Activated naive CD8-positive, alpha-beta T cell treated with anti-CD3 and anti-CD28 coated beads, Interleukin-2, amount 50 U/mL, for 16 hours (primary cell): ENCODE results near the gene HSPA1L.
A peak's percentile ranks its signal among the peaks of the same experiment; 100 is the strongest.
"Not testable (repeated sequence)": the region's sequence is repeated elsewhere in the genome, so short reads cannot be mapped to it uniquely, and the experiment has no call there.

Source experiments
- DNase-seq: peaks from one replicate; pipeline ENCODE4 v3.0.0-alpha.2; 2020; ENCODE audit warnings: low read depth, low spot score

The HSPA1L gene

DNA sequence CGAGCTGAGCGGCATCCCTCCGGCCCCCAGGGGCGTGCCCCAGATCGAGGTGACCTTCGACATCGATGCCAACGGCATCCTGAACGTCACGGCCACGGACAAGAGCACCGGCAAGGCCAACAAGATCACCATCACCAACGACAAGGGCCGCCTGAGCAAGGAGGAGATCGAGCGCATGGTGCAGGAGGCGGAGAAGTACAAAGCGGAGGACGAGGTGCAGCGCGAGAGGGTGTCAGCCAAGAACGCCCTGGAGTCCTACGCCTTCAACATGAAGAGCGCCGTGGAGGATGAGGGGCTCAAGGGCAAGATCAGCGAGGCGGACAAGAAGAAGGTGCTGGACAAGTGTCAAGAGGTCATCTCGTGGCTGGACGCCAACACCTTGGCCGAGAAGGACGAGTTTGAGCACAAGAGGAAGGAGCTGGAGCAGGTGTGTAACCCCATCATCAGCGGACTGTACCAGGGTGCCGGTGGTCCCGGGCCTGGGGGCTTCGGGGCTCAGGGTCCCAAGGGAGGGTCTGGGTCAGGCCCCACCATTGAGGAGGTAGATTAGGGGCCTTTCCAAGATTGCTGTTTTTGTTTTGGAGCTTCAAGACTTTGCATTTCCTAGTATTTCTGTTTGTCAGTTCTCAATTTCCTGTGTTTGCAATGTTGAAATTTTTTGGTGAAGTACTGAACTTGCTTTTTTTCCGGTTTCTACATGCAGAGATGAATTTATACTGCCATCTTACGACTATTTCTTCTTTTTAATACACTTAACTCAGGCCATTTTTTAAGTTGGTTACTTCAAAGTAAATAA is 2.2 kb upstream of the HSPA1L start:
- not testable (repeated sequence) for DNase-seq

DNA sequence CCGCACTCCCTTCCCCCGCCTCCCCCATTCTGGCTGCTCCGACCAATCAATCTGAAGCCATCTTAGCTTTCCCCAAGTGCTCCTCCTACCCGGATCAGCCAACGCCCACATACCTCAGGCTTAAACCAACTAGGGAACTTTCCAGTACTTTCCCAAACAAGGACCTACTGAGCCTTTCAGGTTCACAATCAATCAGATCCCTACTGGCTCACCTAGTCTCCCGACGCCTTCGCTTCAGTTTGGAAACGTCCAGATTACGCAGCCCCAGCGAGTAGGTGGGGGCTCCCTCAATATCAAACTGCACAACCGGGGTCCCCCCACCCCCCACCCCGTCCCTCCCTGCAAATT is 432 bp downstream of the HSPA1L start:
- DNase-seq, result no peak

- DNase-seq, result no peak
These were observed 1.6 kb downstream of the HSPA1L start for GRCh38 chr6:31813465-31813849.

- no peak for DNase-seq
These were observed 3.4 kb downstream of the HSPA1L start for GRCh38 chr6:31811645-31812044.

DNA sequence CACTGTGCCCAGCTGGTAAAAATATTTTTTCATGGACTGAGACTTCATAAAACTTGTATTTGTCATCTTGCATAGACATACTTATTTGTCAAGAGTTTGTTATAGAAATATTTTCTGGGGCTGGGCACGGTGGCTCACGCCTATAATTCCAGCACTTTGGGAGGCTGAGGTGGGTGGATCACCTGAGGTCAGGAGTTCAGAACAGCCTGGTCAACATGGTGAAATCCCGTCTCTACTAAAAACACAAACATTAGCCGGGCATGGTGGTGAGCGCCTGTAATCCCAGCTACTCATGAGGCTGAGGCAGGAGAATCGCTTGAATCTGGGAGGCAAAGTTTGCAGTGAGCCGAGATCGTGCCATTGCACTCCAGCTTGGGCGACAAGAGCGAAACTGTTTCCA is 6.5 kb downstream of the HSPA1L start:
- DNase-seq, result not testable (repeated sequence)

DNA sequence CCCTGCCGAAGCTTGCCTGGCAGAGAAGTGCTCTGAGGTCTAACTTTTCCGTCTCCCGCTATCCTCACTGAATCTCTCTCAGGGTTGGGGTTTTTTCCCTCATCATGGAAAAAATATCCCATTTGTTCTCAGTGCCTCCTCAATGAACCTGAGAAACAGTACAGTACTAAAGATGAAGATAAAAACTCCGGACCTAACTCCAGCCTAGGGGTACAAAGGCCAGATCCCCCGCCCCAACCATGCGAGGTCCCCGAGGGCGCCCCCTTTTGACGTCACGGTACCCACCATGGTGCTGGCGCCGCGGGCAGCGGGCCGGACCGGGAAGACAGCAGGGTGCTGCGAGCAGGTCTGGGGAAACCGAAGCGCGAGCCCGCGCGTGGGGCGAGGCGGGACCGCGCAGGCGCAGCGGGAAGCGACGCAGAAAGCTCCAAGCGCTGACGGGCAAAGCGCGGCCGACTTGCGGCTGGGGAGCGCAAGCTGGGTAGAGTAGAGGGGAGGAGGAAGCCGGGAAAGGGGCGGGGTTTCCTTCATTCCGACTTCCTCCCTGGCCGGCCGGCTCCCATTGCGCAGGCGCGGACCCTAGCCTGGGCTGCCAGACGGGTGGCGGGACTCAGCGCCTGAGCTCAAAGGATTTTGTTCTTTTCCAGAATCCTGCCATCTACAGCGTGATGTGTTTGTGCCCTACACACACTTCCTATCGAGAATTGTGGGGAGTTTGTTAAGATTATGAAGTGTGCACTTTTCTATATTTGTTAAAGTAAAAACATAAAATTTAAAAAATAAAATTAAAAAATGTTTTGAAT is 8.4 kb downstream of the HSPA1L start, which contains the start of gene LSM2:
TSS of gene LSM2 (minus strand) at position 497 of the 803 bp plus-strand sequence. CDS start at position 288, 209 bp downstream.
- DNase-seq, result peak; percentile 94

GRCh38 chr6:31805939-31806469 is 9.1 kb downstream of the HSPA1L start:
- DNase-seq, result no peak

- DNase-seq, result not testable (repeated sequence)
These were observed 13.8 kb downstream of the HSPA1L start for GRCh38 chr6:31801031-31801927.

- no peak for DNase-seq
These were observed 15.3 kb downstream of the HSPA1L start for GRCh38 chr6:31799781-31800180.

GRCh38 chr6:31797588-31797987 is 17.5 kb downstream of the HSPA1L start:
- no peak for DNase-seq

- DNase-seq, result no peak
These were observed 18.1 kb downstream of the HSPA1L start for GRCh38 chr6:31796993-31797385.

DNA sequence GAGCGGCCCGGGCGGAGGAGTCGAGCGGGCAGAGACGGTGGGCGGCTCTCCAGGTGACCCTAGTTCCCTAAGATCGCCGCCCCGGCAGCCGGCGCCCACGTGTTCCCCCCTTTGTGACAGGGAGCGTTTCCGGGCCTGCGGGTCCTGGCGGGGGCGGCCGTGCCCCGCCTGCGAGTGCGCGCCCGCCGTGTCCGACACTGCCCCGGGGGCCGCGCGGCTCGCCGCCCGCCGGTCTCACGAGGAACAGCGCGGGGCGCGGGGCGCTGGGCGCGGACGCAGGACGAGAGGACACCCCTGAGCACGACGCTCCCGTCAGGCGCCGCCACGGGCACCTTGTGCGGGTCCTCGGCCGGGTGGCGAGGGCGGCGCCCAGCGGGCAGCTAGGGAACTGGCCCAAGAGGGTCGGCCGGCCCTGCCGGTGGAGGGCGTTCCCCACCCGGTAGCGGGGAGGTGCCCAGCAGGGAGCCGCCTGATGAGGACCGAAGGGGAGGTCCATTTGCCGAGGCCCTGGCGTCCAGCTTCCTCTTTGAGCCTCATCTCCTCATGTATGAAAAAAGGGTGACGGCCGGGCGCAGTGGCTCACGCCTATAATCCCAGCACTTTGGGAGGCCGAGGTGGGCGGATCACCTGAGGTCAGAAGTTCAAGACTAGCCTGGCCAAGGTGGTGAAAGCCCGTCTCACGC is 19.3 kb downstream of the HSPA1L start, which contains the start of gene VARS1:
TSS of gene VARS1 (minus strand) at position 137 of the 683 bp plus-strand sequence. CDS start 535 bp downstream, outside the sequence.
- DNase-seq, result peak; percentile 52

GRCh38 chr6:31794866-31795615 is 20.0 kb downstream of the HSPA1L start:
- no peak for DNase-seq

GRCh38 chr6:31794294-31794865 is 20.7 kb downstream of the HSPA1L start:
- DNase-seq, result no peak

GRCh38 chr6:31793927-31794245 is 21.2 kb downstream of the HSPA1L start:
- not testable (repeated sequence) for DNase-seq

DNA sequence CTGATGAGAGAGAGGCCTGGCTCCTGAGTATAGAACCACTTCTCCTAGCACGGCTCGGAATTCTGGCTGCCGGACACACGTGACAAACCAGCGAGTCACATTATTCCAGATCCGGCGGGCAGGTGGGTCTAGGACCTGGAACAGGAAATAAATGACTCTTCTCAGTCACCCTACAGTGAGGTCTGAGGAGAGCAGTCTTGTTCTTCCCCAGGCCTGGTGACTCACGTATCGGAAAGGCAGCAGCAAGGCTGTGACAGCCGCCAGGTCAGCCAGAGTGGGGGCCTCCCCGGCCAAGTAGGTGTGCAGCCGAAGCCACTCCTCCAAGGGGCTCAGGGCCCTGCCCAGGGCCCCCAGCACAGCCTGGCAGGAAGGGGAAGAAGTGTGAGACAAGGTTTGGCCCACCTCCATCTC is 22.3 kb downstream of the HSPA1L start:
- no peak for DNase-seq

DNA sequence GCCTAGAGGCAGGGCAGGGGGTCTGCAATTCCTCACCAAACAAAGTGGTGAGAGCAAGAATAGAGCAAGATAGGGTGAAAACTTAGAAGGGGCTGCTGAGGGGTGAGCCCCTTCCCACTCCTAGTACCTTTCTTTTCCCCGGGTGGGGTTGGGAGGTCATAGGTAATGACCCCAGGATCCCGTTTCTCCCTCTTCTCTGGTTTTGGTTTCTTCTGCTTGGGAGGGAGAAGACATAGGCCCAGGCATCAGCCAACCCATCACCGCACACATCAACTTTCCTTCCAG is 23.1 kb downstream of the HSPA1L start:
- no peak for DNase-seq

GRCh38 chr6:31791324-31792089 is 23.6 kb downstream of the HSPA1L start:
- no peak for DNase-seq

DNA sequence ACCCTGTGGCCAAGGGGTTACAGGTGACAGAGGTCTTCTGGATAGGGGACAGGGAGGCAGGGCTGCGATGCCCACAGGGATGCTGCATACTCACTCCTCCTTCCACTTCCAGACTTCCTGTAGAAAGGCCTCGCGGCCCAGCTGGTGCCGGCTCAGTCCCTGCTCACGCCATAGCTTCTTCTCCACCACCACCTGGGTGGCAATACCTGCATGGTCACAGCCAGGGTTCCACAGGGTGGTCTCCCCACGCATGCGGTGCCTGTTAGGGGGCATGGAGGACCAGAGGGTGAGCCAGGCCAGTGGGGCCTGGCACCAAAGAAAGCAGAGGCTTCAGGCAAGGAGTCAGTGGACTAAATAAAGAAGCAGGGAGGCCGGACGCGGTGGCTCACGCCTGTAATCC is 29.6 kb downstream of the HSPA1L start:
- DNase-seq, result no peak
